SK-N-SH treated with all-trans-retinoic acid at 6 μM for 48 hours (cell line): ENCODE measurements around the gene CAD.

Experiments
- ATAC-seq: fragments of 200-7000 bp; cut with Tn5 transposase; 3 replicates; pipeline ENCODE4 v1.9.1; 2020; ENCODE audit warnings: mild to moderate bottlenecking, moderate library complexity
- BACH2 ChIP-seq: fragments of 250-450 bp; sonication (Bioruptor Pico); IDR thresholded peaks from 2 replicates; pipeline ENCODE4 v1.9.0; 2021; ENCODE audit warnings: mild to moderate bottlenecking, borderline replicate concordance
- CSDC2 ChIP-seq: fragments of 250-450 bp; sonication (Bioruptor Pico); IDR thresholded peaks from 2 replicates; pipeline ENCODE4 v1.5.0; 2020; ENCODE audit warnings: mild to moderate bottlenecking, moderate library complexity
- ESRRG ChIP-seq: fragments of 250-450 bp; sonication (Bioruptor Pico); IDR thresholded peaks from 2 replicates; pipeline ENCODE4 v1.6.1; 2021; ENCODE audit warnings: mild to moderate bottlenecking
- GLIS3 ChIP-seq: fragments of 250-450 bp; sonication (Bioruptor Pico); IDR thresholded peaks from 2 replicates; pipeline ENCODE4 v1.5.0; 2020; ENCODE audit warnings: mild to moderate bottlenecking, moderate library complexity
- ISL1 ChIP-seq: fragments of 250-450 bp; sonication (Bioruptor Pico); IDR thresholded peaks from 2 replicates; pipeline ENCODE4 v2.1.2; 2022; ENCODE audit warnings: mild to moderate bottlenecking, moderate library complexity
- OSR1 ChIP-seq: fragments of 250-450 bp; sonication (Bioruptor Pico); IDR thresholded peaks from 2 replicates; pipeline ENCODE4 v1.8.0; 2022; ENCODE audit warnings: moderate library complexity, mild to moderate bottlenecking, inconsistent platforms
- PPARA ChIP-seq: fragments of 250-450 bp; sonication (Bioruptor Pico); IDR thresholded peaks from 2 replicates; pipeline ENCODE4 v1.5.0; 2020; ENCODE audit warnings: mild to moderate bottlenecking, borderline replicate concordance
- RARB ChIP-seq: fragments of 250-450 bp; sonication (Bioruptor Pico); IDR thresholded peaks from 2 replicates; pipeline ENCODE4 v1.8.0; 2021; ENCODE audit warnings: mild to moderate bottlenecking, moderate library complexity
- SNAI2 ChIP-seq: fragments of 250-450 bp; sonication (Bioruptor Pico); IDR thresholded peaks from 2 replicates; pipeline ENCODE4 v1.5.0; 2020; ENCODE audit warnings: mild to moderate bottlenecking, moderate library complexity
- TCF4 ChIP-seq: fragments of 250-450 bp; sonication (Bioruptor Pico); IDR thresholded peaks from 2 replicates; pipeline ENCODE4 v1.8.0; 2021; ENCODE audit warnings: mild to moderate bottlenecking, moderate library complexity, borderline replicate concordance
- TOX ChIP-seq: fragments of 250-450 bp; sonication (Bioruptor Pico); IDR thresholded peaks from 2 replicates; pipeline ENCODE4 v1.8.0; 2021; ENCODE audit warnings: mild to moderate bottlenecking, moderate library complexity, borderline replicate concordance
- TSHZ2 ChIP-seq: fragments of 250-450 bp; sonication (Bioruptor Pico); IDR thresholded peaks from 2 replicates; pipeline ENCODE4 v1.5.0; 2020; ENCODE audit warnings: mild to moderate bottlenecking, moderate library complexity
- ZC3H10 ChIP-seq: fragments of 250-450 bp; sonication (Bioruptor Pico); IDR thresholded peaks from 2 replicates; pipeline ENCODE4 v1.5.1; 2021; ENCODE audit warnings: mild to moderate bottlenecking, moderate library complexity
- ZFP3 ChIP-seq: fragments of 250-450 bp; sonication (Bioruptor Pico); IDR thresholded peaks from 2 replicates; pipeline ENCODE4 v1.5.0; 2020; ENCODE audit warnings: mild to moderate bottlenecking, moderate library complexity
- ZFP30 ChIP-seq: fragments of 450-650 bp; formaldehyde crosslinking; IDR thresholded peaks from 2 replicates; pipeline ENCODE4 v1.5.0; 2022; ENCODE audit warnings: mild to moderate bottlenecking, moderate library complexity
- ZNF565 ChIP-seq: fragments of 450-650 bp; formaldehyde crosslinking; conservative IDR thresholded peaks from 2 replicates; pipeline ENCODE4 v1.5.0; 2020; ENCODE audit warnings: low read depth, mild to moderate bottlenecking, moderate library complexity
- ZNF70 ChIP-seq: fragments of 450-650 bp; formaldehyde crosslinking; IDR thresholded peaks from 2 replicates; pipeline ENCODE4 v1.5.0; 2020; ENCODE audit warnings: mild to moderate bottlenecking, moderate library complexity
- ZNF8 ChIP-seq: fragments of 450-650 bp; formaldehyde crosslinking; IDR thresholded peaks from 2 replicates; pipeline ENCODE4 v1.5.0; 2020; ENCODE audit warnings: mild to moderate bottlenecking, moderate library complexity
- TF ChIP-seq, protein P1 (sequence below): fragments of 250-450 bp; sonication (Bioruptor Pico); IDR thresholded peaks from 2 replicates; pipeline ENCODE4 v1.5.1; 2021; ENCODE audit warnings: mild to moderate bottlenecking, moderate library complexity
- TF ChIP-seq, protein P2 (sequence below): fragments of 250-450 bp; sonication (Bioruptor Pico); IDR thresholded peaks from 2 replicates; pipeline ENCODE4 v1.8.0; 2021; ENCODE audit warnings: low read depth, mild to moderate bottlenecking, moderate library complexity, borderline replicate concordance
- TF ChIP-seq, protein P3 (sequence below): fragments of 250-450 bp; sonication (Bioruptor Pico); IDR thresholded peaks from 2 replicates; pipeline ENCODE4 v1.5.1; 2020; ENCODE audit warnings: low read depth, mild to moderate bottlenecking, moderate library complexity
- TF ChIP-seq, protein P4 (sequence below): fragments of 250-450 bp; sonication (Bioruptor Pico); IDR thresholded peaks from 2 replicates; pipeline ENCODE4 v1.8.0; 2020; ENCODE audit warnings: mild to moderate bottlenecking, moderate library complexity, borderline replicate concordance

CAD gene

DNA sequence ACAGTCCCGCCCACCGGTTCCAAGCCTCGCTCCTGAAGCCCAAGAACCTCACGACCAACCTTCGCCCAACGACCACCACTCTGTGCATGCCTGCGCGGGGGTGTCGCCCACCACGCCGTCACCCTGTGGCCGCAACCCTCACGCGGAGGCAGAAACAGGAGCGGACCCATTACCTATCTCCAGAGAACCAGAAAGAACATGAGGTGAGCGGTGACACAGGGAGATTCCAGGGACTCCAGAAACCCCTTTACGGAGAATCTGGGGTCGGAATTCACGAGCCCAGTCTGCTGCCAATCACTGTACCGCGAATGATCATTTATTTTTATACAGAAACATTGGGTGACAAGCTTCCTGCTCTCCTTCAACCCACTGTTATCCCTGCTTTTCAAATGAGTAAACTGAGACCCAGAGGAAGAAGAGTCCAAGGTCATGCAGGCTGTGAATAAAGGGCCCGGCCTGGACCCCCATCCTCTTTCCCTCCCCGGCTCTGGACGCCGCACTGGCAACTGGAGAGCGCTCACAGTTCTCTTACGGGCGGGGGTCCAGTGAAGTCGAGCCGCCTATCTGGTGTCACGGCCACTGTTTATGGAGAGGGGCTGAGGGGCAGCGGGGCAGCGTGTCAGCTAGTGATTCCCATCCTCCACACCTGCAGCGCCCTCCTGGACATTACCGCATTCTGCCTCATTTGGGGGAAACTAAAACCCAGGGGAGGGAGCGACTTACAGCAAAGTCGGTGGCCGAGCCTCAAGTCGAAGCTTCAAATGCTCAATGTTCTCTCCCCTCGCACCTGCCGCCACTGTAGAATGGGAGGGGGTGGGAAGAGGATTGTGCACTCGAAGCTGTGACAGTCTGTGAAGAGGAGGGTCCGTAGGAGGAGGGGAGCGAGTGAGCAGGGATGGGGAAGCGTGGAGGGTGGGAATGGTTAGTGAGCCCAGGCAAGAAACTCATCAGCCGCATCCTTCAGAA is 46.4 kb downstream of the CAD start:
- no peak for TF ChIP-seq CSDC2 (CRISPR knock-in tag)
- no peak for TF ChIP-seq TCF4 (CRISPR knock-in tag)
- TF ChIP-seq ZFP30 (CRISPR knock-in tag): no peak
- TF ChIP-seq BACH2: no peak
- no peak for TF ChIP-seq OSR1 (CRISPR knock-in tag)
- no peak for TF ChIP-seq RARB
- TF ChIP-seq, all 23 proteins: peak for 0
- ATAC-seq: no peak

GRCh38 chr2:27264253-27264752 is 47.1 kb downstream of the CAD start:
- no peak for TF ChIP-seq ZFP30 (CRISPR knock-in tag)
- TF ChIP-seq ZC3H10 (CRISPR knock-in tag): no peak
- TF ChIP-seq SNAI2 (CRISPR knock-in tag): no peak
- TF ChIP-seq, protein P1, sequence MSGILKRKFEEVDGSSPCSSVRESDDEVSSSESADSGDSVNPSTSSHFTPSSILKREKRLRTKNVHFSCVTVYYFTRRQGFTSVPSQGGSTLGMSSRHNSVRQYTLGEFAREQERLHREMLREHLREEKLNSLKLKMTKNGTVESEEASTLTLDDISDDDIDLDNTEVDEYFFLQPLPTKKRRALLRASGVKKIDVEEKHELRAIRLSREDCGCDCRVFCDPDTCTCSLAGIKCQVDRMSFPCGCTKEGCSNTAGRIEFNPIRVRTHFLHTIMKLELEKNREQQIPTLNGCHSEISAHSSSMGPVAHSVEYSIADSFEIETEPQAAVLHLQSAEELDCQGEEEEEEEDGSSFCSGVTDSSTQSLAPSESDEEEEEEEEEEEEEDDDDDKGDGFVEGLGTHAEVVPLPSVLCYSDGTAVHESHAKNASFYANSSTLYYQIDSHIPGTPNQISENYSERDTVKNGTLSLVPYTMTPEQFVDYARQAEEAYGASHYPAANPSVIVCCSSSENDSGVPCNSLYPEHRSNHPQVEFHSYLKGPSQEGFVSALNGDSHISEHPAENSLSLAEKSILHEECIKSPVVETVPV (CRISPR knock-in tag): no peak
- no peak for TF ChIP-seq ZNF8
- no peak for TF ChIP-seq TOX (CRISPR knock-in tag)
- TF ChIP-seq, protein P2, sequence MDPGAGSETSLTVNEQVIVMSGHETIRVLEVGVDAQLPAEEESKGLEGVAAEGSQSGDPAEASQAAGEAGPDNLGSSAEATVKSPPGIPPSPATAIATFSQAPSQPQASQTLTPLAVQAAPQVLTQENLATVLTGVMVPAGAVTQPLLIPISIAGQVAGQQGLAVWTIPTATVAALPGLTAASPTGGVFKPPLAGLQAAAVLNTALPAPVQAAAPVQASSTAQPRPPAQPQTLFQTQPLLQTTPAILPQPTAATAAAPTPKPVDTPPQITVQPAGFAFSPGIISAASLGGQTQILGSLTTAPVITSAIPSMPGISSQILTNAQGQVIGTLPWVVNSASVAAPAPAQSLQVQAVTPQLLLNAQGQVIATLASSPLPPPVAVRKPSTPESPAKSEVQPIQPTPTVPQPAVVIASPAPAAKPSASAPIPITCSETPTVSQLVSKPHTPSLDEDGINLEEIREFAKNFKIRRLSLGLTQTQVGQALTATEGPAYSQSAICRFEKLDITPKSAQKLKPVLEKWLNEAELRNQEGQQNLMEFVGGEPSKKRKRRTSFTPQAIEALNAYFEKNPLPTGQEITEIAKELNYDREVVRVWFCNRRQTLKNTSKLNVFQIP (CRISPR knock-in tag): no peak
- TF ChIP-seq ZFP3 (CRISPR knock-in tag): no peak
- no peak for TF ChIP-seq TCF4 (CRISPR knock-in tag)
- TF ChIP-seq, protein P3, sequence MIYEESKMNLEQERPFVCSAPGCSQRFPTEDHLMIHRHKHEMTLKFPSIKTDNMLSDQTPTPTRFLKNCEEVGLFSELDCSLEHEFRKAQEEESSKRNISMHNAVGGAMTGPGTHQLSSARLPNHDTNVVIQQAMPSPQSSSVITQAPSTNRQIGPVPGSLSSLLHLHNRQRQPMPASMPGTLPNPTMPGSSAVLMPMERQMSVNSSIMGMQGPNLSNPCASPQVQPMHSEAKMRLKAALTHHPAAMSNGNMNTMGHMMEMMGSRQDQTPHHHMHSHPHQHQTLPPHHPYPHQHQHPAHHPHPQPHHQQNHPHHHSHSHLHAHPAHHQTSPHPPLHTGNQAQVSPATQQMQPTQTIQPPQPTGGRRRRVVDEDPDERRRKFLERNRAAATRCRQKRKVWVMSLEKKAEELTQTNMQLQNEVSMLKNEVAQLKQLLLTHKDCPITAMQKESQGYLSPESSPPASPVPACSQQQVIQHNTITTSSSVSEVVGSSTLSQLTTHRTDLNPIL (CRISPR knock-in tag): no peak
- TF ChIP-seq PPARA (CRISPR knock-in tag): no peak
- no peak for TF ChIP-seq ZNF565 (CRISPR knock-in tag)
- no peak for TF ChIP-seq TSHZ2 (CRISPR knock-in tag)
- no peak for TF ChIP-seq ISL1 (CRISPR knock-in tag)
- TF ChIP-seq, protein P4, sequence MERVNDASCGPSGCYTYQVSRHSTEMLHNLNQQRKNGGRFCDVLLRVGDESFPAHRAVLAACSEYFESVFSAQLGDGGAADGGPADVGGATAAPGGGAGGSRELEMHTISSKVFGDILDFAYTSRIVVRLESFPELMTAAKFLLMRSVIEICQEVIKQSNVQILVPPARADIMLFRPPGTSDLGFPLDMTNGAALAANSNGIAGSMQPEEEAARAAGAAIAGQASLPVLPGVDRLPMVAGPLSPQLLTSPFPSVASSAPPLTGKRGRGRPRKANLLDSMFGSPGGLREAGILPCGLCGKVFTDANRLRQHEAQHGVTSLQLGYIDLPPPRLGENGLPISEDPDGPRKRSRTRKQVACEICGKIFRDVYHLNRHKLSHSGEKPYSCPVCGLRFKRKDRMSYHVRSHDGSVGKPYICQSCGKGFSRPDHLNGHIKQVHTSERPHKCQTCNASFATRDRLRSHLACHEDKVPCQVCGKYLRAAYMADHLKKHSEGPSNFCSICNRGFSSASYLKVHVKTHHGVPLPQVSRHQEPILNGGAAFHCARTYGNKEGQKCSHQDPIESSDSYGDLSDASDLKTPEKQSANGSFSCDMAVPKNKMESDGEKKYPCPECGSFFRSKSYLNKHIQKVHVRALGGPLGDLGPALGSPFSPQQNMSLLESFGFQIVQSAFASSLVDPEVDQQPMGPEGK (CRISPR knock-in tag): no peak
- TF ChIP-seq CSDC2 (CRISPR knock-in tag): no peak
- TF ChIP-seq ZNF70 (CRISPR knock-in tag): no peak
- TF ChIP-seq ESRRG: no peak
- no peak for TF ChIP-seq GLIS3 (CRISPR knock-in tag)

More at GRCh38 chr2:27264253-27264752, 47.1 kb downstream of the CAD start:
- peak; percentile 36 for ATAC-seq
